Measurements from ENCODE around the gene PEAK1. TPM values are rescaled to one million over a fixed set of nuclear protein-coding genes. Genes with fewer than 3 reads are reported as not detected.

Gene PEAK1
- total RNA-seq, 4 donors from 2014 or later, result 37.8 to 75.3 (median 55.0) TPM

DNA sequence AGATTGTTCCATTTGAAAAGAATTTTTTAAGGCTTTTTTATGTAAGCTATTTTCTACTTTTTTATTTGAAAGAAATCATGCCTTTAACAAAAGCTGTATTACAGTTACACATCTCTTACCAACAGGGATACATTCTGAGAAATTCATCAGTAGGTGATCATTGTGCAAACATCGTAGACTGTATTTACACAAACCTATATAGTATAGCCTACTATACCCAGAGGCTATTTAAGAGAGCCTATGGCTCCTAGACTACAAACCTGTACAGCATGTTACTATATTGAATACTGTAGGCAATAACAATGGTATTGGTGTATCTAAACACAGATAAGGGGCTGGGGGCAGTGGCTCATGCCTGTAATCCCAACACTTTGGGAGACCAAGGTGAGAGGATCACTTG is 43.1 kb downstream of the PEAK1 start:
- TF ChIP-seq, protein P1, sequence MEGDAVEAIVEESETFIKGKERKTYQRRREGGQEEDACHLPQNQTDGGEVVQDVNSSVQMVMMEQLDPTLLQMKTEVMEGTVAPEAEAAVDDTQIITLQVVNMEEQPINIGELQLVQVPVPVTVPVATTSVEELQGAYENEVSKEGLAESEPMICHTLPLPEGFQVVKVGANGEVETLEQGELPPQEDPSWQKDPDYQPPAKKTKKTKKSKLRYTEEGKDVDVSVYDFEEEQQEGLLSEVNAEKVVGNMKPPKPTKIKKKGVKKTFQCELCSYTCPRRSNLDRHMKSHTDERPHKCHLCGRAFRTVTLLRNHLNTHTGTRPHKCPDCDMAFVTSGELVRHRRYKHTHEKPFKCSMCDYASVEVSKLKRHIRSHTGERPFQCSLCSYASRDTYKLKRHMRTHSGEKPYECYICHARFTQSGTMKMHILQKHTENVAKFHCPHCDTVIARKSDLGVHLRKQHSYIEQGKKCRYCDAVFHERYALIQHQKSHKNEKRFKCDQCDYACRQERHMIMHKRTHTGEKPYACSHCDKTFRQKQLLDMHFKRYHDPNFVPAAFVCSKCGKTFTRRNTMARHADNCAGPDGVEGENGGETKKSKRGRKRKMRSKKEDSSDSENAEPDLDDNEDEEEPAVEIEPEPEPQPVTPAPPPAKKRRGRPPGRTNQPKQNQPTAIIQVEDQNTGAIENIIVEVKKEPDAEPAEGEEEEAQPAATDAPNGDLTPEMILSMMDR (IDR thresholded peaks at IDR 0.05), result no peak
- ATAC-seq (ENCODE audit: low FRiP score) (no peak), DNase-seq (ENCODE audit: low spot score) (no peak)

DNA sequence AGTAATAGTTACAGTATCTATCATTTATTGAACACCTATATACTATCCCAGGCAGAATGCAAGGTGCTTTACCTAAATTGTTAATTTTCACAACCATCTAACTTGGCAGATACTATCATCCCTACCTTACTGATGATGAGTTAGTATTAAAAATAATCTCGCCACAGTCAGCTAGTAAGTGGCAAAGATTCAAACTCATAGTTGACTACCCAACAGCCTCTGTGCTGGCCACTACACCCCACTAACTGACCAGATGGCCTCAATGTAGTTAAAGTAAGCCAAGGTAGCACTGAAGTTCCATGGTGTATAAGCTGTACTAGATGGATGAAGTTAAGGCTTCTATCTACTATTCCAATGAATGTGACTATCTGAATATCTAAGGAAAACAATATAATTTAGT is 44.8 kb downstream of the PEAK1 start:
- ATAC-seq (ENCODE audit: low FRiP score) (no peak), DNase-seq (ENCODE audit: low spot score) (no peak)
- TF ChIP-seq, protein P1 (IDR thresholded peaks at IDR 0.05), result no peak

DNA sequence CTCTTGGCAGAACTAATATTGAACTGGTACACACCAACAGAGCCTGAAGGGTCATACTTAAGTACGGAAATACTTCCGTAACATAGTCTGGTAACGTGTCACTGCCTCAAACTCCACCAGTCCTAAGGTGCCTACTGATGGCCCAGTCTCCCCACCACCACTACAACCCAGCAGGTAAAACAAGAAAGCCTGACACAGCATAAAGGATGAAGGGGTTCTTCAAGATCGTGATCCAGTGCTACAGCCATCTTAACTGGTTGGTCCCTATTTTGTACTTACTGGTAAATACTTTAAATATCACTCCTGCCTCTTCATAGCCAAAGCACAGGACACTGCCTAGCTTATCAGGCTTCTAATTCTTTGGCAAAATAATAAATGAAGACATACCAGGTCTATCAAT is 46.5 kb downstream of the PEAK1 start:
- ATAC-seq (ENCODE audit: low FRiP score), result no peak
- no peak for DNase-seq (ENCODE audit: low spot score)
- TF ChIP-seq, protein P1 (IDR thresholded peaks at IDR 0.05), result no peak

DNA sequence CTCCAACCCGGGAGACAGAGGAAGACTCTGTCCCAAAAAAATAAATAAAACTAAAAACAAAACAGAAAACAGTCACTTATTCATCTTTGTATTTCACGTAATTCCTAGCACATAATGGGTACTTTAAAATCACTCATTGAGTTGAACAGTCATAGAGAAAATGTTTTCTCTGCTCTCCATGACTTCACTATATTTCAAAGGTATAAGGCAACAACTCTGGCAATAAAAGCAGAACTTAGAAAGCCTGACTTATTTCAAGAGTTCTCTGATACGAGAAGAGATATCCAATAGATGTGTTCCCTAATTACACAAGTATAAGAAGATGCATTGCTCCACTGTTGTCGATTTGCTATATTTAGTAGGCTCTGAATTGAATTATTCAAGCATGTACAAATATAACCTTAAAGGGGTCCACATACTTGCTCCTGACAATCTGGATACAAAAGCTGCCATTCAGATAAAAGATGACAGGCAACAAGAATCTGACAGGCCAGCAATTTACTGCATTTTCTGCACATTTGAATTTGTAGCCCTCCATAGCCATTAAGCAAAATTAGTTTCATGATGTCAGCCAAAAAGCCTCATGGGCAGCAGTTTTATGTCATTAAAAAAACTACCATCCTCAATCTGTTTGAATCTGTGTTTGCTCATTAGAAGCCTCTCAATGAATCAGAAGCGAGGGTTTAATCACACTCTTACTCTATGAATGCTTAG is 47.9 kb downstream of the PEAK1 start:
- DNase-seq (ENCODE audit: low spot score) (no peak), ATAC-seq (ENCODE audit: low FRiP score) (no peak)
- TF ChIP-seq, protein P1 (IDR thresholded peaks at IDR 0.05), result no peak

DNA sequence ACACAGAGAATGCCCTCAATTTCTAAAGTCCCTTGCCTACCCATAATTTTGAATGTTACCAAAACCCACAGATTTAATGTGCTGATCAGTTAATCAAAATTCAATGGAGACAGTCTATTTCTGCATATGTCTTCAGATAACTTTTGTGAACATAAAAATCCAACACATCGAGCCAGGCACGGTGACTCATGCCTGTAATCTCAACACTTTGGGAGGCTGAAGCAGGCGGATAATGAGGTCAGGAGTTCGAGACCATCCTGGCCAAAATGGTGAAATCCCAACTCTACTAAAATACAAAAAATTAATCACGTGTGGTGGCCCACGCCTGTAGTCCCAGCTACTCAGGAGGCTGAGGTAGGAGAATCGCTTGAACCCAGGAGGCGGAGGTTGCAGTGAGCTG is 49.3 kb downstream of the PEAK1 start:
- DNase-seq (ENCODE audit: low spot score) (no peak), ATAC-seq (ENCODE audit: low FRiP score) (no peak)
- TF ChIP-seq, protein P1 (IDR thresholded peaks at IDR 0.05), result no peak

DNA sequence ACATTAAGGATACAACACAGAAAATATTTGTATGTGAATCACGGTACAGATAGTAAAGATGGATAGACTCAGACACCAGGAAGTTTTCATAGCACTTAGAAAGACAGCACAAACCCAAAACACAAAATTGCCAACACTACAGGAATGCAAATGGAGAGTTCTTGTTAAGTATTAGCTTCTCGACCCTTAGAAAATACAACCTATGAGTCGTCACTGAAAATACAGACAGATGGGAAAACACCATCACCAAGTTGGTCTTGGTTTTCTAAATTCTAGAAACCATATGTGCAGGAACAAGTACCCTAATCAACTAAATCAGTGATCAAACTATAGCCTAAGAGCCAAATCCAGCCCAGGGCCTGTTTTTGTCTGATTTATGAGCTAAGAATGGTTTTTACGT is 50.7 kb downstream of the PEAK1 start:
- ATAC-seq (ENCODE audit: low FRiP score), result no peak
- TF ChIP-seq, protein P1 (IDR thresholded peaks at IDR 0.05), result no peak
- no peak for DNase-seq (ENCODE audit: low spot score)

DNA sequence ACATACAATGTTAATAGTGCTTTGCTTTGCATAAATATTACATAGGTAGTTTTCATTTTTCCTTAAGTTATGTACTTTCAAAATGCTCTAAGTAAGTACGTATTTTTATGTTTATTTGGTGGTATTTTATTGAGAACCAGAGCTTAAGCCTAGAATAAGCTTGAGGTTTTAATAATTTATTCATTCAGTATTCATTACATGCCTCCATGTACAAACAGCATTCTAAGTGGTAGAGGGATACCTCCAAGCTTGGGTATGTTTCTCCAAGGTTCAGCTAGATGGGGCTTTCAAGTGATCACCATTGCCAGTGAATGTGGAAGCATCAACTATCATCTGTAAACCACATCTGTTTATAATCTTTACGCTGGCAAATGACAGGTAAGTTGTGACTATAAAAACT is 52.3 kb downstream of the PEAK1 start:
- DNase-seq (ENCODE audit: low spot score), result no peak
- ATAC-seq (ENCODE audit: low FRiP score), result no peak
- TF ChIP-seq, protein P1 (IDR thresholded peaks at IDR 0.05), result no peak

All from omental fat pad (tissue), 4 donors.